ENCODE measurements around the gene ALK.

ALK gene

DNA sequence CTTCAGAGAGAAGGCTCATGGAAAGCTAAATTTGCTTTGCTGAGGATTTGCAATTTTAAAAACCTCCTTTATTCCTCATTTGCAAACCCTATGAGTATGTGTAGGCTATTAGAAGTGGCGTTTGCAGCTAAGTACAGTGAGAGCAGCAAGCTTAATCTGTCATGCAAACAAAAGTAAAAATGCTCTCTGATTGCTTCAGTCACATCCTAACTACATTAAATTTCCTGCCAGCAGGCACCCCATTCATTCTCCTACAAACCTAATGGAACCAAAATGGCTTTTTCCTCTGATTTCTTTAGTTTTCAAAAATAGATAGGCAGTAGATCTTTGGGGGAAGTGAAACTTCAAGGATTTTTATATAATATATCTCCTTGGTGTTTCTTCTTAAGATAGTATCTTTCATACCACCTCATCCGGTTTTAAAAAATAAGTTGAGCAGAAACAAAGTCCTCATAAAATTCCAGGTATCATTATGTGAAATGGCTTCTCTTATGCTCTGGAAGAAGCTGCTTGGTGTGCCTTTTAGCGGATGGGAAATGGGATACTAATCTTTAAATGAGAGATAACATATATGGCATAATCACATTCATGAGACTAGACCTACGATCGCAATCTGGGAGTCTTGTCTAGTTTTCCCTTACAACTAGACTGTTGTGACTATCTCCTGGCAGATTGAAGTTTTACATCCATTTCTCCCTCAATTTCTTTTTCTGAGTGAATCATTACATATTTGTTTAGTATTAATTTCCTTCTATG, 757.1 kb downstream of the ALK start:
- no peak overlapping the region for H3K4me3 ChIP-seq (ENCODE audit: low read depth, low read length)
- TF ChIP-seq CTCF (IDR thresholded peaks at IDR 0.05; ENCODE audit: insufficient read depth, low read depth, low read length, missing control alignments) = no peak

GRCh38 chr2:29162204-29162928, 759.0 kb downstream of the ALK start:
- no peak for TF ChIP-seq CTCF (IDR thresholded peaks at IDR 0.05; ENCODE audit: insufficient read depth, low read depth, low read length, missing control alignments)

More for the DNA sequence above, 757.1 kb downstream of the ALK start:
- DNase-seq (ENCODE audit: low read depth) = no peak

DNA sequence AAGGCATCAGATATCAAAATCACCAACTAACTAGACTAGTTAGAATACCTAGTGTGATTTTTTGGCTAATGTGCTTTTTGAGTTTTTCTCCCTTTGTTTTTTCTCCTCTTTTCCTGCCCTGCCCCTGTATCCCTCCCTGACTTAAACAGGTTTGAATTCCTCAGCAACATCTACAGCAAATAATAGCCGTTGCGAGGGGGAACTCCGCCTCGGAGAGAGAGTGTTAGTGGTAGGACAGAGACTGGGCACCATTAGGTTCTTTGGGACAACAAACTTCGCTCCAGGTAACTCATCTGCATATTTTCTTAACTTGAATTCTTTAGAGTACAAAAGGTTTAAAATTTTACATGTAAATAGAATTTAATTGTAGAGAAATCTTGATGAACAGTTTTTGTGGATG, 761.2 kb downstream of the ALK start:
- no peak for DNase-seq (ENCODE audit: low read depth)
- no peak overlapping the region for H3K4me3 ChIP-seq (ENCODE audit: low read depth, low read length)
- no peak for TF ChIP-seq CTCF (IDR thresholded peaks at IDR 0.05; ENCODE audit: insufficient read depth, low read depth, low read length, missing control alignments)

More at GRCh38 chr2:29162204-29162928, 759.0 kb downstream of the ALK start:
- no peak overlapping the region for H3K4me3 ChIP-seq (ENCODE audit: low read depth, low read length)
- no peak for DNase-seq (ENCODE audit: low read depth)

DNA sequence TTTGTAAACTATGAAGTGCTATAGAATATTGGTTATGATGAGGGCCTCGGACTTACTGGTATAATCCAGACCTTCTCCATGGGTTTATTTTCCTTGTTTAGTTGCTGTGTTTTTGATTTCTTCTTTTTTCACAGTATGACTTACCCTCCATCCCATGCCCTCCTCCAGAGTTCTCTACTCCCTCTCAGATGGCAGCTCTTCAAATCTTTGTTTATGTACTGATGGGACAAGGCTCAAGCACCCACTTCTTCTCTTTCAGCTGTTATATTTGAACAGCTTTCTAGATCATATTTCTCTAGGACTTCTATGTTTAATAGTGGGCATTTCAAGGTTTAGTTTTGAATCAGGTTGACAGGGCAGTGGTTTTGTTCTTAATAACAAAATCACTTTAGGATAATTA, 762.3 kb downstream of the ALK start:
- no peak for TF ChIP-seq CTCF (IDR thresholded peaks at IDR 0.05; ENCODE audit: insufficient read depth, low read depth, low read length, missing control alignments)
- no peak for DNase-seq (ENCODE audit: low read depth)
- no peak overlapping the region for H3K4me3 ChIP-seq (ENCODE audit: low read depth, low read length)

DNA sequence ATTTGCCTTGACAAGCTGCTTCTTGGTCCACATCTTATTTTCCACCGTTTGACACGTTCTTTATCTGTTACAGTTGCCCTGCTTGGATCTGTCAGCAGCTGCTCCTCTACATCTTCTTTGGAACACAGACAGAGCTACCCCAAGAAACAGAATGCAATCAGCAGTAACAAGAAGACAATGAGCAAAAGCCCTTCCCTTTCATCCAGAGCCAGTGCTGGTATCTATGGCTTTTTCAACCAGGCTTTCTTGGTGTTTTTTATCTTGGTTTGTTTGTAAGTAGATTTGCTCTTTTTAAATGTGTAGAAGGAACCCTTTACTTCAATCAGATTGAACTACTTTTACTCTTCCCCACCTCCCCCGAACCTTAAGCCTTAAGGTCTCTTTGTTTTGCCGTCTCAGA, 764.3 kb downstream of the ALK start:
- H3K4me3 ChIP-seq (ENCODE audit: low read depth, low read length) = no peak overlapping the region
- TF ChIP-seq CTCF (IDR thresholded peaks at IDR 0.05; ENCODE audit: insufficient read depth, low read depth, low read length, missing control alignments) = no peak
- no peak for DNase-seq (ENCODE audit: low read depth)

DNA sequence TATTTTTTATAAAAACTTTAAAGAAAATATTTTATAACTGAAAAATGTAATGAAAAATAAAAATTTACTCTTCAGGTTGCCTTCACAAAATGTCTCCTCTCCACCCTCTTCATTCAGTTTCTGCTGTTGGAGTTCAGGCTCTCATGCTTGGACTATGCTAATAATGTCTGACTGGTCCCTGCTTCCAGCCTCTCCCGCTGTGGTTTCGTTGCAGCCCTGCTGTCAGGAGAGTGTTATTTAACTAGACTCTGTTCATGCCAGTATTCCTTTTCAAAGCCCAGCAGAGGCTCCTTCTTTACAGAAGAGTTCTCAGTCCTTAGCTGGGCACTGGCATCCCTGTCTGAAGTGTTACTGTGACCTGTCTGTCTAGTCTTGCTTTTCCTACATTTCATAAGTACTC, 765.8 kb downstream of the ALK start:
- TF ChIP-seq CTCF (IDR thresholded peaks at IDR 0.05; ENCODE audit: insufficient read depth, low read depth, low read length, missing control alignments) = no peak
- H3K4me3 ChIP-seq (ENCODE audit: low read depth, low read length) = no peak overlapping the region
- DNase-seq (ENCODE audit: low read depth) = no peak

Data from GM12865 (cell line).